H9 (cell line): ENCODE data around the gene GGA3. TPM values are rescaled to one million over a fixed set of nuclear protein-coding genes. Genes with fewer than 3 reads are reported as not detected.
A peak's percentile ranks its signal among the peaks of the same experiment; 100 is the strongest.

ENCODE experiments used
- DNase-seq: peaks from one replicate; pipeline ENCODE4 v3.0.0-alpha.2; 2017
- H2AFZ ChIP-seq: one replicate; pipeline ENCODE4 v1.6.1; 2013; ENCODE audit warnings: mild to moderate bottlenecking, low read length, control low read depth, moderate library complexity
- H2AK5ac ChIP-seq: 2 replicates; pipeline ENCODE4 v1.6.1; 2013; ENCODE audit warnings: low read length, control low read depth, mixed read lengths; ENCODE audit not compliant: insufficient read length
- H2BK120ac ChIP-seq: one replicate; pipeline ENCODE4 v1.6.1; 2013; ENCODE audit warnings: low read depth, mild to moderate bottlenecking, low read length, control low read depth, inconsistent platforms; ENCODE audit not compliant: poor library complexity, severe bottlenecking
- H2BK12ac ChIP-seq: 2 replicates; pipeline ENCODE4 v1.6.1; 2013; ENCODE audit warnings: low read length, control low read depth, mixed read lengths, low read depth; ENCODE audit not compliant: insufficient read length
- H2BK15ac ChIP-seq: 2 replicates; pipeline ENCODE4 v1.6.1; 2013; ENCODE audit warnings: low read depth, low read length, control low read depth
- H2BK20ac ChIP-seq: one replicate; pipeline ENCODE4 v1.6.1; 2013; ENCODE audit warnings: low read depth, mild to moderate bottlenecking, low read length, control low read depth, inconsistent platforms; ENCODE audit not compliant: poor library complexity, severe bottlenecking
- H2BK5ac ChIP-seq: 2 replicates; pipeline ENCODE4 v1.6.1; 2013; ENCODE audit warnings: low read length, control low read depth, mixed read lengths; ENCODE audit not compliant: insufficient read length
- H3K14ac ChIP-seq: 2 replicates; pipeline ENCODE4 v1.6.1; 2013; ENCODE audit warnings: low read length, control low read depth; ENCODE audit not compliant: insufficient read depth
- H3K18ac ChIP-seq: 2 replicates; pipeline ENCODE4 v1.6.1; 2013; ENCODE audit warnings: low read depth, mild to moderate bottlenecking, mixed read lengths, low read length, control low read depth; ENCODE audit not compliant: insufficient read length
- H3K23ac ChIP-seq: 2 replicates; pipeline ENCODE4 v1.6.1; 2013; ENCODE audit warnings: low read length, control low read depth, mixed read lengths, low read depth; ENCODE audit not compliant: insufficient read length
- H3K23me2 ChIP-seq: 2 replicates; pipeline ENCODE4 v1.6.1; 2013; ENCODE audit warnings: low read depth, mild to moderate bottlenecking, mixed read lengths, low read length, control low read depth; ENCODE audit not compliant: insufficient read length, poor library complexity, severe bottlenecking
- H3K27ac ChIP-seq: 2 replicates; pipeline ENCODE4 v1.5.1; 2013; ENCODE audit warnings: low read length, control low read depth, mixed read lengths, low read depth; ENCODE audit not compliant: insufficient read length
- H3K27me3 ChIP-seq: 2 replicates; pipeline ENCODE4 v1.6.1; 2013; ENCODE audit warnings: low read length, control low read depth, inconsistent platforms; ENCODE audit not compliant: insufficient read depth
- H3K4ac ChIP-seq: 2 replicates; pipeline ENCODE4 v1.6.1; 2013; ENCODE audit warnings: low read depth, mild to moderate bottlenecking, control low read depth, inconsistent platforms, low read length, moderate library complexity
- H3K4me1 ChIP-seq: 2 replicates; pipeline ENCODE4 v1.6.1; 2013; ENCODE audit warnings: low read length, control low read depth, inconsistent platforms; ENCODE audit not compliant: insufficient read depth
- H3K4me2 ChIP-seq: 2 replicates; pipeline ENCODE4 v1.6.1; 2013; ENCODE audit warnings: low read length, control low read depth, mixed read lengths; ENCODE audit not compliant: insufficient read length, insufficient read depth
- H3K56ac ChIP-seq: 2 replicates; pipeline ENCODE4 v1.6.1; 2013; ENCODE audit warnings: low read depth, mild to moderate bottlenecking, mixed read lengths, low read length, control low read depth; ENCODE audit not compliant: insufficient read length
- H3K79me1 ChIP-seq: 2 replicates; pipeline ENCODE4 v1.6.1; 2013; ENCODE audit warnings: low read depth, mild to moderate bottlenecking, moderate library complexity, low read length, control low read depth, inconsistent platforms; ENCODE audit not compliant: insufficient read depth, poor library complexity, severe bottlenecking
- H3K79me2 ChIP-seq: 2 replicates; pipeline ENCODE4 v1.6.1; 2013; ENCODE audit warnings: low read length, control low read depth, inconsistent platforms; ENCODE audit not compliant: insufficient read depth
- H3K9ac ChIP-seq: 2 replicates; pipeline ENCODE4 v1.6.1; 2013; ENCODE audit warnings: low read length, control low read depth, mixed read lengths; ENCODE audit not compliant: insufficient read length; ENCODE audit errors: extremely low read depth
- H3K9me3 ChIP-seq: one replicate; pipeline ENCODE4 v1.6.1; 2013; ENCODE audit warnings: low read depth, low read length, inconsistent platforms; ENCODE audit not compliant: control insufficient read depth
- H3T11ph ChIP-seq: one replicate; pipeline ENCODE4 v1.6.1; 2013; ENCODE audit warnings: mild to moderate bottlenecking, low read length, control low read depth, inconsistent platforms
- H4K20me1 ChIP-seq: one replicate; pipeline ENCODE4 v1.6.1; 2013; ENCODE audit not compliant: control insufficient read depth, insufficient read length, insufficient read depth
- H4K5ac ChIP-seq: 2 replicates; pipeline ENCODE4 v1.6.1; 2013; ENCODE audit warnings: low read depth, mild to moderate bottlenecking, mixed read lengths, low read length, control low read depth; ENCODE audit not compliant: insufficient read length
- H4K8ac ChIP-seq: replicated peaks from 2 replicates; pipeline ENCODE4 v1.6.1; 2013; ENCODE audit warnings: low read length, control low read depth, mixed read lengths, low read depth; ENCODE audit not compliant: insufficient read length
- H4K91ac ChIP-seq: 2 replicates; pipeline ENCODE4 v1.6.1; 2013; ENCODE audit warnings: low read depth, mild to moderate bottlenecking, moderate library complexity, mixed read lengths, low read length, control low read depth; ENCODE audit not compliant: insufficient read length
- H3K27ac Mint-ChIP-seq, 3 experiments: 2 replicates in 2 of 3; 3 replicates in 1 of 3; pipeline ENCODE4 v1.8.0; 2020 to 2021; ENCODE audit warnings: mixed read lengths in 3 of 3, mild to moderate bottlenecking in 1 of 3, moderate library complexity in 1 of 3
- H3K27me3 Mint-ChIP-seq: 2 replicates; pipeline ENCODE4 v1.8.0; 2021; ENCODE audit warnings: low read depth, mild to moderate bottlenecking, moderate library complexity, mixed read lengths
- H3K36me3 Mint-ChIP-seq, 3 experiments: 2 replicates in 2 of 3; 3 replicates in 1 of 3; pipeline ENCODE4 v1.8.0; 2020 to 2021; ENCODE audit warnings: low read depth in 3 of 3, mixed read lengths in 3 of 3; ENCODE audit not compliant: insufficient read depth in 1 of 3
- H3K4me1 Mint-ChIP-seq, 2 experiments: 2 replicates each; pipeline ENCODE4 v1.8.0; 2020; ENCODE audit warnings: mixed read lengths in 2 of 2
- H3K4me3 Mint-ChIP-seq, 2 experiments: 2 replicates in 1 of 2; 3 replicates in 1 of 2; pipeline ENCODE4 v1.8.0; 2020 to 2021; ENCODE audit warnings: mild to moderate bottlenecking in 2 of 2, mixed read lengths in 2 of 2, moderate library complexity in 1 of 2
- H3K9me3 Mint-ChIP-seq, 2 experiments: 2 replicates in 1 of 2; 3 replicates in 1 of 2; pipeline ENCODE4 v1.8.0; 2020; ENCODE audit warnings: mild to moderate bottlenecking in 2 of 2, mixed read lengths in 2 of 2, moderate library complexity in 1 of 2
- WGBS: extraction: QIAGEN DNeasy Blood & Tissue Kit; methylation state at CpG from one replicate; pipeline ENCODE4 v1.1.7; 2013; ENCODE audit warnings: missing lambda C conversion rate, low lambda C conversion rate, mixed read lengths; ENCODE audit not compliant: insufficient read length; ENCODE audit errors: extremely low coverage; 5-methylcytosine and 5-hydroxymethylcytosine counted together
- total RNA-seq: library from RNA; stranded (reverse); gene quantifications from 2 replicates; pipeline ENCODE4 v1.2.1, GENCODE V29; 2021
- TF ChIP-seq, protein P1 (sequence below): fragments of 200-600 bp; sonication (generic); conservative IDR thresholded peaks from 3 replicates; pipeline ENCODE4 v1.8.0; 2021; ENCODE audit warnings: antibody characterized with exemption, mild to moderate bottlenecking

The GGA3 gene
- total RNA-seq, 1 experiment from 2014 or later, result 50.3 TPM

DNA sequence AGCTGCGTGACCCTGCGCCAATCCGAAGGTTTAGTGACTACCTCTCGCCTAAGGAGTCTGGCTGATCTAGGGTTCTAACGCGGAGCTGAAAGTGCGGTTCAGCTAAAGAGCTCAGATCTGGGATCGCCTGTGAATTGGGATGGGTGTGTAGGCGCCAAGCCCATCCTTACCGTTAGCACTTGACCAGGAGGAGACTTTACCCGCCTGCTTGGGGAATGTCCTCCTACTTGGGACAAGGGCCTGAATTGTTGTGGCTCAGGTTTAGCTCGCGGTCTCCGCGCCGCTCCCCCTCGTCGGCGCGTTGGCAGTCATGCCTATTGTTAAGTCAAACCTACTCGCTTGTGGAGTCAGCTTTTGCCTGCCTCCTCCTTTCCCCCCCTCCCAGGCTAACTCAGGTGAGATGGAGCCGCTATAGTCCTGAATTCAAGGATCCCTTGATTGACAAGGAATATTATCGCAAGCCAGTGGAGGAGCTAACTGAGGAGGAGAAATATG is 753 bp upstream of the GGA3 start:
- H3K36me3 Mint-ChIP-seq, result peaks cover 8 to 54% (median 50%) of the 10 kb centered on the region in 3 experiments; a peak in 6 of 7 replicates
- Histone ChIP-seq H3K4ac (no peak overlapping the region), H4K20me1 (no peaks in the 10 kb centered on the region), H2AFZ (no peak overlapping the region), H2BK5ac (peak overlapping the region; percentile 56), H2BK12ac (no peak overlapping the region), H3K4me1 (peaks cover 4% of the 10 kb centered on the region), H3K18ac (peak overlapping the region; percentile 52), H3K23ac (no peak overlapping the region), H3K14ac (peak overlapping the region; percentile 64), H4K5ac (peak overlapping the region; percentile 75), H3K56ac (no peak overlapping the region), H3K9me3 (no peaks in the 10 kb centered on the region), H3K79me1 (peaks cover 4% of the 10 kb centered on the region), H3K79me2 (peaks cover 18% of the 10 kb centered on the region), H4K8ac (no peak overlapping the region), H2AK5ac (no peak overlapping the region), H2BK15ac (no peak overlapping the region), H3K27me3 (no peaks in the 10 kb centered on the region), H2BK120ac (no peak overlapping the region), H2BK20ac (no peak overlapping the region), H3K4me2 (peak overlapping the region; percentile 81), H3T11ph (no peak overlapping the region), H3K9ac (peak overlapping the region; percentile 96), H3K27ac (peak overlapping the region; percentile 51), H3K23me2 (peaks cover 4% of the 10 kb centered on the region), H4K91ac (no peak overlapping the region)
- TF ChIP-seq, protein P1, sequence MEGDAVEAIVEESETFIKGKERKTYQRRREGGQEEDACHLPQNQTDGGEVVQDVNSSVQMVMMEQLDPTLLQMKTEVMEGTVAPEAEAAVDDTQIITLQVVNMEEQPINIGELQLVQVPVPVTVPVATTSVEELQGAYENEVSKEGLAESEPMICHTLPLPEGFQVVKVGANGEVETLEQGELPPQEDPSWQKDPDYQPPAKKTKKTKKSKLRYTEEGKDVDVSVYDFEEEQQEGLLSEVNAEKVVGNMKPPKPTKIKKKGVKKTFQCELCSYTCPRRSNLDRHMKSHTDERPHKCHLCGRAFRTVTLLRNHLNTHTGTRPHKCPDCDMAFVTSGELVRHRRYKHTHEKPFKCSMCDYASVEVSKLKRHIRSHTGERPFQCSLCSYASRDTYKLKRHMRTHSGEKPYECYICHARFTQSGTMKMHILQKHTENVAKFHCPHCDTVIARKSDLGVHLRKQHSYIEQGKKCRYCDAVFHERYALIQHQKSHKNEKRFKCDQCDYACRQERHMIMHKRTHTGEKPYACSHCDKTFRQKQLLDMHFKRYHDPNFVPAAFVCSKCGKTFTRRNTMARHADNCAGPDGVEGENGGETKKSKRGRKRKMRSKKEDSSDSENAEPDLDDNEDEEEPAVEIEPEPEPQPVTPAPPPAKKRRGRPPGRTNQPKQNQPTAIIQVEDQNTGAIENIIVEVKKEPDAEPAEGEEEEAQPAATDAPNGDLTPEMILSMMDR, result no peak
- H3K27ac Mint-ChIP-seq, result peak overlapping the region; percentile 100
- no peaks in the 10 kb centered on the region for H3K27me3 Mint-ChIP-seq
- no CpG with 5 or more reads among the region's 23 CpGs for WGBS
- no peaks in the 10 kb centered on the region for H3K9me3 Mint-ChIP-seq
- no peak for DNase-seq
- H3K4me1 Mint-ChIP-seq, result peaks cover 25 to 28% of the 10 kb centered on the region in 2 experiments
- H3K4me3 Mint-ChIP-seq, result peak overlapping the region; percentile 99
